ENCODE measurements around the gene OCSTAMP. TPM values are rescaled to one million over a fixed set of nuclear protein-coding genes. Genes with fewer than 3 reads are reported as not detected.

The OCSTAMP gene
- total and polyA plus RNA-seq, 2 experiments from 2014 or later, result 0.32 to 0.45 TPM

DNA sequence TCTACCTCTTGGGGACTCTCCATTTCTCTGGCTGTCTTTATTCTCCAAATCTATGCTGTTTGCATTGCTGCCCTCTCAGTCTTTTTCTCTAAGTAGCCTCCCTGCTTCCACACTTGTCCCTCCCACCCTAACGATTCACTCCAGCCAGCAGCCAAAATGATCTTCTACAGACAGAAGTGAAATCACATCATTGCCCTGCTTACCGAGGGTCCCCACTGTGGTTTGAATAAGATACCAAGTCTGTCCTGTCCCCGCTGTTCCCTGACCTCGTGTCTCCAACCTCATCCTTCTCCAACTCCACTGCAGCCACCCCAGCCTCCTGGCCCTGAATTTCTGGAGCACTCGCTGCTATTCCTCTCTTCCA lies 11.5 kb upstream of the OCSTAMP start:
- Histone ChIP-seq H4K20me1 (replicated peaks; ENCODE audit: insufficient read depth) (no peaks in the 10 kb centered on the region), H3K4me1 (ENCODE audit: insufficient read depth) (peaks cover 20% of the 10 kb centered on the region; the same call in 1 of the 2 replicates), H2AFZ (peak overlapping the region; percentile 79), H3K27me3 (ENCODE audit: insufficient read depth) (no peaks in the 10 kb centered on the region), H3K27ac (ENCODE audit: low read depth) (no peak overlapping the region), H3F3A (replicated peaks; ENCODE audit: low read depth) (no peaks in the 10 kb centered on the region), H3K79me2 (replicated peaks; ENCODE audit: insufficient read depth) (no peaks in the 10 kb centered on the region), H3K36me3 (ENCODE audit: insufficient read depth) (no peaks in the 10 kb centered on the region), H3K4me2 (peak overlapping the region; percentile 72; the same call in 1 of the 2 replicates), H3K4me3 (peak overlapping the region; percentile 46; the same call in 1 of the 2 replicates), H3K9me2 (ENCODE audit: insufficient read depth) (no peaks in the 10 kb centered on the region)
- Mint-ChIP-seq H3K4me3 (no peak overlapping the region), H3K27me3 (ENCODE audit: insufficient read depth, low read depth, poor library complexity) (peaks cover 2% of the 10 kb centered on the region), H3K27ac (no peak overlapping the region), H3K9me3 (no peaks in the 10 kb centered on the region), H3K36me3 (ENCODE audit: low read depth) (no peaks in the 10 kb centered on the region; the same call in 2 of the 3 replicates), H3K4me1 (peaks cover 11% of the 10 kb centered on the region; the same call in 1 of the 3 replicates)
- no peak for ATAC-seq
- TF ChIP-seq, protein P1, sequence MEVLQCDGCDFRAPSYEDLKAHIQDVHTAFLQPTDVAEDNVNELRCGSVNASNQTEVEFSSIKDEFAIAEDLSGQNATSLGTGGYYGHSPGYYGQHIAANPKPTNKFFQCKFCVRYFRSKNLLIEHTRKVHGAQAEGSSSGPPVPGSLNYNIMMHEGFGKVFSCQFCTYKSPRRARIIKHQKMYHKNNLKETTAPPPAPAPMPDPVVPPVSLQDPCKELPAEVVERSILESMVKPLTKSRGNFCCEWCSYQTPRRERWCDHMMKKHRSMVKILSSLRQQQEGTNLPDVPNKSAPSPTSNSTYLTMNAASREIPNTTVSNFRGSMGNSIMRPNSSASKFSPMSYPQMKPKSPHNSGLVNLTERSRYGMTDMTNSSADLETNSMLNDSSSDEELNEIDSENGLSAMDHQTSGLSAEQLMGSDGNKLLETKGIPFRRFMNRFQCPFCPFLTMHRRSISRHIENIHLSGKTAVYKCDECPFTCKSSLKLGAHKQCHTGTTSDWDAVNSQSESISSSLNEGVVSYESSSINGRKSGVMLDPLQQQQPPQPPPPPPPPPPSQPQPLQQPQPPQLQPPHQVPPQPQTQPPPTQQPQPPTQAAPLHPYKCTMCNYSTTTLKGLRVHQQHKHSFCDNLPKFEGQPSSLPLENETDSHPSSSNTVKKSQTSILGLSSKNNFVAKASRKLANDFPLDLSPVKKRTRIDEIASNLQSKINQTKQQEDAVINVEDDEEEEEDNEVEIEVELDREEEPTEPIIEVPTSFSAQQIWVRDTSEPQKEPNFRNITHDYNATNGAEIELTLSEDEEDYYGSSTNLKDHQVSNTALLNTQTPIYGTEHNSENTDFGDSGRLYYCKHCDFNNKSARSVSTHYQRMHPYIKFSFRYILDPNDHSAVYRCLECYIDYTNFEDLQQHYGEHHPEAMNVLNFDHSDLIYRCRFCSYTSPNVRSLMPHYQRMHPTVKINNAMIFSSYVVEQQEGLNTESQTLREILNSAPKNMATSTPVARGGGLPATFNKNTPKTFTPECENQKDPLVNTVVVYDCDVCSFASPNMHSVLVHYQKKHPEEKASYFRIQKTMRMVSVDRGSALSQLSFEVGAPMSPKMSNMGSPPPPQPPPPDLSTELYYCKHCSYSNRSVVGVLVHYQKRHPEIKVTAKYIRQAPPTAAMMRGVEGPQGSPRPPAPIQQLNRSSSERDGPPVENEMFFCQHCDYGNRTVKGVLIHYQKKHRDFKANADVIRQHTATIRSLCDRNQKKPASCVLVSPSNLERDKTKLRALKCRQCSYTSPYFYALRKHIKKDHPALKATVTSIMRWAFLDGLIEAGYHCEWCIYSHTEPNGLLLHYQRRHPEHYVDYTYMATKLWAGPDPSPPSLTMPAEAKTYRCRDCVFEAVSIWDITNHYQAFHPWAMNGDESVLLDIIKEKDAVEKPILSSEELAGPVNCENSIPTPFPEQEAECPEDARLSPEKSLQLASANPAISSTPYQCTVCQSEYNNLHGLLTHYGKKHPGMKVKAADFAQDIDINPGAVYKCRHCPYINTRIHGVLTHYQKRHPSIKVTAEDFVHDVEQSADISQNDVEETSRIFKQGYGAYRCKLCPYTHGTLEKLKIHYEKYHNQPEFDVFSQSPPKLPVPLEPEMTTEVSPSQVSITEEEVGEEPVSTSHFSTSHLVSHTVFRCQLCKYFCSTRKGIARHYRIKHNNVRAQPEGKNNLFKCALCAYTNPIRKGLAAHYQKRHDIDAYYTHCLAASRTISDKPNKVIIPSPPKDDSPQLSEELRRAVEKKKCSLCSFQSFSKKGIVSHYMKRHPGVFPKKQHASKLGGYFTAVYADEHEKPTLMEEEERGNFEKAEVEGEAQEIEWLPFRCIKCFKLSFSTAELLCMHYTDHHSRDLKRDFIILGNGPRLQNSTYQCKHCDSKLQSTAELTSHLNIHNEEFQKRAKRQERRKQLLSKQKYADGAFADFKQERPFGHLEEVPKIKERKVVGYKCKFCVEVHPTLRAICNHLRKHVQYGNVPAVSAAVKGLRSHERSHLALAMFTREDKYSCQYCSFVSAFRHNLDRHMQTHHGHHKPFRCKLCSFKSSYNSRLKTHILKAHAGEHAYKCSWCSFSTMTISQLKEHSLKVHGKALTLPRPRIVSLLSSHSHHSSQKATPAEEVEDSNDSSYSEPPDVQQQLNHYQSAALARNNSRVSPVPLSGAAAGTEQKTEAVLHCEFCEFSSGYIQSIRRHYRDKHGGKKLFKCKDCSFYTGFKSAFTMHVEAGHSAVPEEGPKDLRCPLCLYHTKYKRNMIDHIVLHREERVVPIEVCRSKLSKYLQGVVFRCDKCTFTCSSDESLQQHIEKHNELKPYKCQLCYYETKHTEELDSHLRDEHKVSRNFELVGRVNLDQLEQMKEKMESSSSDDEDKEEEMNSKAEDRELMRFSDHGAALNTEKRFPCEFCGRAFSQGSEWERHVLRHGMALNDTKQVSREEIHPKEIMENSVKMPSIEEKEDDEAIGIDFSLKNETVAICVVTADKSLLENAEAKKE (CRISPR knock-in tag; IDR thresholded peaks at IDR 0.05), result no peak
- TF ChIP-seq ZNF114 (CRISPR knock-in tag; IDR thresholded peaks at IDR 0.05) (no peak), STAT1 (IDR thresholded peaks at IDR 0.05; ENCODE audit: unreplicated experiment) (no peak), CREB1 (CRISPR knock-in tag; IDR thresholded peaks at IDR 0.05; ENCODE audit: low read depth) (no peak), EZH2phosphoT487 (IDR thresholded peaks at IDR 0.05; ENCODE audit: unreplicated experiment) (no peak), ZNF331 (CRISPR knock-in tag; IDR thresholded peaks at IDR 0.05; ENCODE audit: low read depth) (no peak)
- TF ChIP-seq, protein P2, sequence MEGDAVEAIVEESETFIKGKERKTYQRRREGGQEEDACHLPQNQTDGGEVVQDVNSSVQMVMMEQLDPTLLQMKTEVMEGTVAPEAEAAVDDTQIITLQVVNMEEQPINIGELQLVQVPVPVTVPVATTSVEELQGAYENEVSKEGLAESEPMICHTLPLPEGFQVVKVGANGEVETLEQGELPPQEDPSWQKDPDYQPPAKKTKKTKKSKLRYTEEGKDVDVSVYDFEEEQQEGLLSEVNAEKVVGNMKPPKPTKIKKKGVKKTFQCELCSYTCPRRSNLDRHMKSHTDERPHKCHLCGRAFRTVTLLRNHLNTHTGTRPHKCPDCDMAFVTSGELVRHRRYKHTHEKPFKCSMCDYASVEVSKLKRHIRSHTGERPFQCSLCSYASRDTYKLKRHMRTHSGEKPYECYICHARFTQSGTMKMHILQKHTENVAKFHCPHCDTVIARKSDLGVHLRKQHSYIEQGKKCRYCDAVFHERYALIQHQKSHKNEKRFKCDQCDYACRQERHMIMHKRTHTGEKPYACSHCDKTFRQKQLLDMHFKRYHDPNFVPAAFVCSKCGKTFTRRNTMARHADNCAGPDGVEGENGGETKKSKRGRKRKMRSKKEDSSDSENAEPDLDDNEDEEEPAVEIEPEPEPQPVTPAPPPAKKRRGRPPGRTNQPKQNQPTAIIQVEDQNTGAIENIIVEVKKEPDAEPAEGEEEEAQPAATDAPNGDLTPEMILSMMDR (conservative IDR thresholded peaks at IDR 0.05; ENCODE audit: low read depth in 2 of 2), result no peak
- DNase-seq (ENCODE audit: low spot score), result no peak

Measured in GM23338 (cell line).